GM19438 (cell line): ENCODE measurements around the gene SV2B.
A peak's percentile ranks its signal among the peaks of the same experiment; 100 is the strongest.

ENCODE experiments used
- ATAC-seq: cut with Tn5 transposase; IDR thresholded peaks from one replicate; pipeline ENCODE4 v1.9.1; 2021; ENCODE audit warnings: low read depth; ENCODE audit not compliant: unreplicated experiment

The SV2B gene

DNA sequence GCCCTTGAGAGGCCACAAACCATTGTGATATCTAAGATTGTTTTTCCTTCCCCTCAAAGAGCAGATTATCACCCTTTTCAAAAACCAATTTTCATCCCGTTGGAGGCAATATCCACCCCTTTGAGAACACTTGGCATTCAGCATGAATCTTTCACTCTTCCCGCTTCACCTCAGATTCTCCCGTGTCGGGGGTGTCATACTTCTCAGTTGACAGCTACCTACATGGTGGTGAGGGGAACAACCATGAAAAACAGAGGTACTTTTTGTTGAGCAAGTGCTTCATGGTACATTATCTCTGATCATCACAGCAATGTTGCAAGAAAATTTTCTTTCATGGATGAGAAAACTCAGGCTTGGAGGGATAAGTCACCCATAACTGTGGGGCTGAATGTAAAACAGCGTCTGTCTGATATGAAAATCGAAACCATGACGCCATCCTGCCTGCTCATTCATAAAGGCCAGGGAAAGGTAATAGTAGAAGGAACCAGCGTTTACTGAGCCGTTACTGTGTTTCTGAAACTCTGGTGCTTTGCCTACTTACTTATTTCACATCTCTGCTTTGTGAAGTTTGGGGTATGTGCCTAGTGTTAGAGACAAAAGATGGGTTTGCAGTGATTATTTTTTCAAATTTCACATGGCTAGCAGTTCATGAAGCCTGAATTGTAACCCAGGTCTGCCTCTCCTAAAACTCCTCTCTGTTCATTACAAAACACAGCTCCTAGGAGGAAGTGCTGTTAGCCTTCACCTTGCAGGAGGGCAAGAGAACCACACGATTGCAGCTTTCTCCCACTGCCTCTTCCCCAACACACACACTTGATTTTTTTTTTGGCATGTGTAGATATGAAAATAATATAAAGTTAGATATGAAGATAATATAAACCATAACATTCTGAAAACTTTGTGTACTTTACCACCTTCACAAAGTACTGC is 35.4 kb downstream of the SV2B start:
- peak; percentile 73 for ATAC-seq

DNA sequence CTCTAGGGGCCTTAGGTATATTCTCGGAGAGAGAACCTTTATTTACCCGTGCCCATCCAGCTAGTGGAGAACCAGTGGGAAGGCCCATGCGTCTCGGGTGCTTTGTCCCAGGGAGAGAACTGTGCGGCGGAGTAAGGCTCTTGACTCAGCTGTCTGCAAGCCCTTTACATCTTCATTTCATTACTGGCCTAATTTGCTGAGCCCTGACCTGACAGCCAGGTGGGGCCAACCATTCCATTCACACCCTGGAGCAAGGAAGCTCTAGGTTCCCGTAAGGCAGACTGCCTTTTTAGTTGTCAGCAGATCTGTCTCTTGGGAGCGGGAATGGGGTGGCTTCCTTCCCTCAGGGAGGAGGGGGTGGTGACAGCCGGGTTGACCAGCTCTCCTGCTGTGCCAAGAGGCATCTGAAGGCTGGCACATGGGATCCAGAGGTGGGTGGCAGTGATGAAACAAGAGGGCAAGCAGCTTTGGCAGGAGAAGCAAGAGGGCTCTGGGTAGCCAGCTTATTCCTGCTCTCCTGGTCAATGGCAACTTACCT is 36.4 kb downstream of the SV2B start:
- no peak for ATAC-seq

DNA sequence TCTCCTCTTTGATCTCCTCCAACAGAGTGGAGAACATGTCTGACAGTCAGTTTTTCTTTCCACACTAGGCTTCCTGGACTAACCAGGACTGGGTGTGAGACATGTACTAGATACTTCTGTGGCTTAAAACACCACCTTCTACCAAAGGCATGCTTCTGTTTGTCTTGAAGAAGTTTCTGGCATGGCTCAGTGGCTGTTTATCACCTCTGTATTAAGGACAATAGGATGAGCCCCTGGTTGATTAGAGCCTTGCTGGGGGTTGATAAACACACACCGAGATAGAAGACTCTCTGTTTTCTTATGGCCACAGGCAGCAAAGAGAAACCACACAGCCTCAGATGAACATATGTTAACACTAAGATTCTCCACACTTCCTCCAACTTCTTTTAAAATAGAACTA is 40.5 kb downstream of the SV2B start:
- ATAC-seq: no peak

DNA sequence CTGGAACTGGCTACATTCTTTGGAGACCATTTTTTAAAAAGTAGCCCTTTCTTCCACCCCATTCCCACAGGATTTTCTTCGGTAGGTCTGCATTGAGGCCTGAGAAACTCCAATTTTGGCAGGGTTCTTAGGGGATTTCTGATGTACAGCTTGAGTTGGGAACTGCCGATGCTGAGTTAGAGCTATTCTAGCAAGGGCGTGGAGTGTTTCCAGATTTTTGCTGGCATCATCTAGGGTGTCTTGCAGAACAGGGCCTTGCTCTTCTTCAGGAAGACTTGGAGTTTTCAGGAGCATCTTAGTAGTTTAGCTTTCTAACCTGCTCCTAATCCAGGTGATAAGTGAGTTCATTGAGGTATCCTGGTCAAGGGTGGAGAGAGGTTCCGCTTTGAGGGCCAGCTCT is 41.0 kb downstream of the SV2B start:
- no peak for ATAC-seq

DNA sequence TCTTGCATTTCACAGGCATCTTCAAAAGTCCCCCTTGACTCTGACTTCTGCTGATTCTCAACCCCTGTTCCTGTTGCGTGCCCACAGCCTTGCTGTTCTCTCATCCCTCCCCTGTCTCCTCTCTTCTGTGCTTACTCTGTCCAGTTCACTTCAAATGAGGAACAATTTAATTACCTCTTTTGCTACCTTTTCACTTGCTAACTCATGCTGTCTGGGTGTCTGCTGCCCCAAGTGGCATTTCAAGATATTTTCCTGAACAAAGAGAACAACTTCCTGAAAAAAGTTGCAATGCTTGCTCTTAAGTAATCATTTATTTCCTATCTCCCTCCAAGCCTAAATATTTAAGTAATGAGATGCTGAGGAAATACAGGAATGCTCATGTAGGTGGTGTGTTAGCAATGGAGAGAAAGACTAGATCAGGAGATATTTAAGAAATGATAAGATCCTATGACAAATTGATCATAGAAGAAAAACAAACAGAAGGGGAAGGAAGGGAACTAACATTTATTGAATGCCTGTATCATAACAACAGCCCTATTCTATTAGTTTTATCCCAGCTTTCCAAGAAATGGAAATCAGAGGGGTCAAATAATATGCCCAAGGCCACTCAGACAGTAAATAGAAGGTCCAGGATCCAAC is 42.2 kb downstream of the SV2B start:
- ATAC-seq: no peak

DNA sequence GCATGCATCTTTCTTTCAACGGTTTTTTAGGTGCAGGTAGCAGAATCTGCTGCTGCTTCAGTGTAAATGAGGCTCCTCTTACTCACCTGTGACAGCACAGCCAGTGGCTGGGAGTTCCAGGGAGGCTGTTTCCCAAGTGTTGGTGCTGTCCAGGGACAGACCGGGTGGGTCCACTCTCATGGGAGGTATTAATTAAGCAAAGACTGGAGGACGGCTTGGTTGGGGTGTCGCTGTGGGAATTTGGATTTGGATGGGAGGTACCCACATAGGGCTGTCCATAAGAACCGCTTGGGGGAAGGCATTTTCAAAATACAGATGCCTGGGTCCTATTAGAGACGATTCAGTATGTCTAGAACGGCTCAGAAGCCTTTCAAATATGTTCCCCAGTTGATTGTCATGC is 42.9 kb downstream of the SV2B start:
- ATAC-seq: no peak

DNA sequence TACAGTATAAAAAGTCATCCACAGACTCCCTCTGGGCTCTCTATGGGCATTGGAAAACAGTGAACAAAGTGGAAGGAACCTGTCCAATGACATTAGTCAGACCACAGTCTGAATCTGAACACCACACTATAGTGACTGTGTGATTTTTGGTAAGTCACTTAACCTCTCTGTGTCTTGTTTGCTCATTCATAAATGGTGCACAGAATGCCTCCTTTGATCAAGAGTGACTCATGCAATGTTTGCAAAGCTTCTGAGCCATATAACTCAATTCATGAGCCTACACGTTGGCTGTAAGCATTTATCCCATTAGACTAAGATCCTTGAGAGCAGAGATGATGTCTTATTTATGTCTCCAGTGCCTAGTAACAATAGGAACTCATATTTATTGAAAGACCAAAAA is 46.7 kb downstream of the SV2B start:
- ATAC-seq: no peak

DNA sequence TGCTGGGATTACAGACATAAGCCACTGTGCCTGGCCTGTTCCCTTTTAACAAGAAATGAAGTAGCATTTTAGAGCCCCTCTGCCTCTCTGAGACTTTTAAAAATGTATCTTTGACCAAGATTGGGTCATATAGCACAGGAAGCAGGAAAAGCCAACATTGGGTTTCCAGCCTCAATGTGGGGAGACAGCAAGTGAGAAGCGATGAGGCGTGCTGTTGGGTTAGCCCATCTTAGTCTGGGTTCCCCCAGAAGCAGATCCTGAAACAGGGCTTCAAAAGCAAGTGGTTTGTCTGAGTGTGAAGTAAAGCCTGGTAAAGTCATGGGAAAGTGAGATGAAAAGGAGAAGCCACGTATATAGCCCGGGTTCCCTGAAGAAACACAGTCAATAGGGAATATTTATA is 48.2 kb downstream of the SV2B start:
- ATAC-seq: no peak

DNA sequence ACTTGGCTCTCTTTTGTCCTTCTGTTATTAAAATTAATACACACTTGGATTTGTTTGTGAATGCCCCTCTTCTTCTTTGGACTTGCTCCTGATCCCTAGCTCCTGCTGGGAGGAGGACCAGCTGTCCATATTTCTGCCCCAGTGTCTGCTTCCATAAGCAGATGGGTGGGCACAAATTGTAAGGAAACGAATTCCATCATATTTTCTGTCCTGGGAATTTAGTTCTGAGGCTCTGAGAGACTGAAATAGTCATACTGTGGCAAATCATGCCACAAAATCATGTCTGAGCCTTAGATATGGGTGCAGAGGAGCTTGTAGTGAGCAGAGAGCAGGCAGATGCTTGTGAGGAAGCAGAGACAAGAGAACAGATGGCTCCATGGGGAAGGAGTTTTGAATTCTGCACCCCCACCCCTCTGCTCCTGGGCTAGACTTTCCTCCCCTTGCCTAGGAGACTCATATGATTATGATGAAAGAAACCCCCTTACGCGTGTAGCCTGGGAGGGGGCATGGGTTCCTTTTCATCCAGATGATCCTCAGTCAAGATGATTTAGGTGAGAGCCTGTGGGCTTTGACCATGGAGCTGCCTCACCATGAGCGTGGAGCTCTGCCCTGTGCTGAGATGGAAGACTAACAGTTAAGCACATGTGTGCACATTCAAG is 50.6 kb downstream of the SV2B start:
- ATAC-seq: no peak

DNA sequence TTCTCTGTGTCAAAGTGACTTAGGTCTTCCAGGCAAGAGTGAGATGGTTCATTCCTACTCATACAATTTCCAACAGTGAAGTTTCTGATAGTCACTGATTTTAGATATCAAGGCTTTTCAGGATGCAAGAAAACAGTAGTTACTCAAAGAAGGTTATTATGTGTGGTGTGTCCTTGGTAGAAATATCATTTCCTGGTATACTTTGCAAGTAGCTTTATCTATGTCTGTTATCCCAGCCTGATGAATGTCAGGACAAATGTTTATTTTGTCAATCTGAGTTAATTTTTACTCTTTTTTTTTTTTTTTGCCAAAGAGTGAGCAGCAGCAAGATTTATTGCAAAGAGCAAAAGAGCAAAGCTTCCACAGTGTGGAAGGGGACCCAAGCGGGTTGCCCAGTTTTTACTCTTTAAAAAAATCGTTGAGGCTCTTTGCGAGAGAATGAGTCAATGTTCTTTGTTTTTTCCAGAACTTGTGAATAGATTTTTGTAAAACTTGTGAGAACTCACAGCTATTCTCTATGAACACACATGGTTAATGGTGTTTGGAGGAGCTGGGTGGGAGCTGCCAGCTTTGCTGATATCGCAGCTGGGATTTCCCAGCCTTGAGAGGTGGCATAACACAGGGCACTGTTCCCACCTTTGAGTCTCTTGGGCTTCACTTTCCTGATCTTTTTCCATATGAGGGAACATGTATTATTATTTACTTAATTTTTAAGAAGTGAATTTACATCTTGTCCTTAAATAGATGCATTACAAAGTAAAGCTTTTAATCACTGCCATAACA is 51.9 kb downstream of the SV2B start:
- no peak for ATAC-seq

DNA sequence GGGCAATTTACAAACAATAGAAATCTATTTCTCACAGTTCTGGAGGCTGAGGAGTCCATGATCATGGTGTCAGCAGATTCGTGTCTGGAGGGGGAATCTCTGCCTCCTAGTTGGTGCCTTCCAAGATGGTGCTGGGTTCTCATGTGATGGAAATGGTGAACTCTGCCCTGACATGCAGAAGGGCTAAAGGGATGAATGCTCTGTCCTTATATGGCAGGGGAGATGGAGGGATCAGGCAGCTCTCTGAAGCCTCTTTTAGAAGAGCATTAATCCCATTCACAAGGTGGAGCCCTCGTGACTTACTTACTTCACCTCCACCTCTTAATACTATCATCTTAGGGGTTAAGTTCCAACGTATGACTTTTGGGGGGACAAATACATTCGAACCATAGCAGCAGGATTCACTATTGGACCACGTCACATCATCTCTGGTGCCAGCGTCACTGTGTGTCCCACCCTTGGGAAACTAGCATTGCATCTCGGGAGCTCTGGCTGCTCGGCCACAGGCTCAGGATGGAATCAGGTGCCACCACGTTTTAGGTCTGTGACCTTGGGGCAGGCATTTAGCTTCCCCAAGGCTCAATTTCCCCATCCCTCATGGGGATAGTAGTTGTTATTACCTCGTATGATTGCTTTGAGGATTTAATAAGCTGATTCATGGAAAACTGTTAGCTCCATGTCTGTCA is 53.0 kb downstream of the SV2B start:
- no peak for ATAC-seq

DNA sequence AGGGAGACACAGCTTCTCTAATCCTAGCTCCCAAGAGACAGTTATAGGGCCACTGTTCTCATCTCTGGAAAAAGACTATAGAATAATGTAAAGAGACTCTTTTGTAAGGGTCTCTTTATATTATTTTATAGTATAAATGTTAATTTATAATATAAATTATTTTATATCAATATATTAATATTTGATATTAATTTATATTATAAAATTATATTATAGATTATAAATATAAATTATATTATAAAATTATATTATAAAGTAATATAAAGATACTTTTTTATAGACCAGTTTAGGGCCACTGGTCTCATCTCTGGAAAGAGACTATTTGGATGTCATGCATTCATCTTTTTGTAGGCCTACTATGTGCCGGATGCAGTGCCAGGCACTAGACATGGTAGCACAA is 53.9 kb downstream of the SV2B start:
- ATAC-seq: no peak

DNA sequence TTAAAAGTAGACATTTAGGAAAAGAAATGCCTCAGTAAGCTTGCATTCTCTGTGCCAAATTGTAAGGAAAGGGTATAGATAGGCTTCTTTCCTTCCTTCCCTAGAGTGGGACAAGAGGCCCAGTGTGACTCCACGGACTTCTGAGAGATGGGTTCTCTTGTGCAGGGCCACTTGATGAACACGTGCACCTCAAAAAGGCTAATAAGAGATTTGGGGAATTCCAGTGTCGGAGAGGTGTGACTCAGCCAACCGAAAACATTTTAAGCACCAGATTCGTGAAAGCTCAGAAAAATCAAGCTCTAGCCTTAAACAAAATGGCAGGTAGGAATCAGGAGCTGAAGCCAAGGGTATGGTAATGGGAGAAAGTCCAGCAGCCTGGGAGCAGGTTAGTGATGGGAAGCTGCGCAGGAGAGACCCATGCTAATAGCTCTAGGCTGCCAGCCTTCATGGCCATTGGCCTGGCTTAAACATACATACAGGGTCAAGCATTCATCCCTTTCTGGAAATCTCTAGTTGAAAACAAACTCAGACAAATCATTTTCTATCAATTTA is 56.2 kb downstream of the SV2B start:
- no peak for ATAC-seq

DNA sequence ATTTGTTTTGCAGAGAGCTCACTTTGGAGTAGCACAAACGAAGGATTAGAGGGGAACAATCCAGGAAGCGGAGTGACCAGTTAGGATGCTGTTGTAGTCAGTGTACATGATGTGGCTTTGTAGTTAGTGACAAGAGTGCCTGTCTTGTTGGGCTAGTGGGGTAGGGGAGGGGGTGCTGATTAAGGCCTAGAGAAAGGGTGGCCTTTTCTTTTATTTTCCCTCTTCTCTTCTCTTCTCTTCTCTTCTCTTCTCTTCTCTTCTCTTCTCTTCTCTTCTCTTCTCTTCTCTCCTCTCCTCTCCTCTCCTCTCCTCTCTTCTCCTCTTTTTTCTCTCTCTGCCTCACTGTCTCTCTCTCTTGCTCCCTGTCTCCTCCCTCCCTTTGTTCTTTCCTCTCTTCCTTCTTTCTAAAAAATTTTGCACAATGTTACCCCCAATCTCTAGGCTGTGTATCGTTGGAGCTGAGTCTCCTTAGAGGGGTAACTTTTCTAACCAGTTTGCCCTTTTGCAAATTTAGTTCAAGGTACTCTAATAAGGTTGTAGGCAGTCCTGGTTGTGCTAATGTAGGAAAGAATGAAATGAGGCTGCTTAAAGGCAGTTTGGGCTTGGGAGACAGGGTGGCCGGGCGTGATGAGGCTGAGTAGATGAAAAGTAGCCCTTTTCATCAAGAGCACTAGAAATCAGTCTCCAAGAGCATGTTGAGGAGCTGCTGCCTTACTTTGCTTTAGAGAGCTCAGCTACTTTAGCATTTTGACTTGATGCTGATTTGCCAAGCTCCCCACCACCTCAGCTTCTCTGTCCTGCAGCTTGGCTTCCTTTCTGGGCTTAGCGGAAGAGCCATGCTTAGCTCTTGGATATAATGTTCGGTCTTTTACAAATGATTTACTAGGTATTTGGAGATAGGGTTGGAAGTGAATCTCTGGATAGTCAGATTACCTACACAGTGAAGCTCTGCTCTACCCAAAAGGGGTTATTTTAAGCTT is 58.6 kb downstream of the SV2B start:
- ATAC-seq: no peak

DNA sequence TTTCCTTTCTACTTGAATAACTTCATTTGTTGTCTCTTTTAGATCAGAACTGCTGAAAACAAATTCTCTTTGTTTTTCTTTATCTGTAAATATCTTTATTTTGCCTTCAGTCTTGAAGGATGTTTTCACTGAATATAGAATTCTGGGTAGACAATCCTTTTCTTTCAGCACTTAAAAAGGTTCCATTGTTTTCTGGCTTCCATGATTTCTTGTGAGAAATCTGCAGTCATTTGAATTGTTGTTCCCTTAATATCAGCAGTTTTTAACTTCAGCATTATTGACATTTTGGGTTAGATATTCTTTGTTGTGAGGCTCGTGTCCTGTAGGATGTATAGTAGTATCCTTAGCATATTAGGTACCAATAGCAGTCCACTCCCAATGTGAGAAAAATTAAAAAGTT is 65.8 kb downstream of the SV2B start:
- ATAC-seq: no peak

DNA sequence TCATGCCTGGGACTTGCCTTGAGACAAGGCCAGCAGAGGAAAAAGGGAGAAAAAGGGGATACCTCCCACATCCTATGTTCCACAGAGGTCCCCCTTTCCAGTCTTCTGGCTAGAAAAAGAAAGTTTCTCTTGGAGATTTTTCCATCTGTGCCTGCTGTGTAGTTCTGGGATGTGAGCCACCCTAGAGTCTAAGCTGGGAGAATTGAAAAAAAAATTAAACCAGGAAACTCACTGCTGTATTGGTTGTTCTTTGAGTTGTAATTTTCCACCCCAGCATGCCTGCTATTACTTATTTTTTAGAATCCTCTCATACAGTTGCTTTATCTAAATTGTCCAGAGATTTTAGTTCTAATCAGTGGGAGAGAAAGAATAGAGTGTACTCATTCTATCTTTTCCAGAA is 68.4 kb downstream of the SV2B start:
- no peak for ATAC-seq

DNA sequence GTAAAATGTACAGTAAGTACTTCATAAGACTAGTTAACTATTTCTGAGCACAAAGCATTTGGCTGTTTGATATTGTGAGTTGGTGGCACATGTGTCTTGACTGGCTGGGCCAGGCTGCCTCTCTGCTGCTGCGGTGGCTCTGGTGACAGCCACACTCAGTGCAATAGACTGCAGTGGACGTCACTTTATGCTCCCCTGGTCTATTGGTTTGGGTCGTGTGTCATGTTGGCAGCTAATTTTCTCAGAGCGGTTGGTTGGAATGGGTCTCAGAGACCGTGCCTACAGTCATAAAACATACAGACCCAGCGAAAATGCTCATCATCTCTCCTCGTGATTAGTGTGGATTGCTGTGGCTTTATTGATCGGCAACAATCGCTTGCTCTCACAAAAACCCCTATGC is 71.3 kb downstream of the SV2B start:
- no peak for ATAC-seq

DNA sequence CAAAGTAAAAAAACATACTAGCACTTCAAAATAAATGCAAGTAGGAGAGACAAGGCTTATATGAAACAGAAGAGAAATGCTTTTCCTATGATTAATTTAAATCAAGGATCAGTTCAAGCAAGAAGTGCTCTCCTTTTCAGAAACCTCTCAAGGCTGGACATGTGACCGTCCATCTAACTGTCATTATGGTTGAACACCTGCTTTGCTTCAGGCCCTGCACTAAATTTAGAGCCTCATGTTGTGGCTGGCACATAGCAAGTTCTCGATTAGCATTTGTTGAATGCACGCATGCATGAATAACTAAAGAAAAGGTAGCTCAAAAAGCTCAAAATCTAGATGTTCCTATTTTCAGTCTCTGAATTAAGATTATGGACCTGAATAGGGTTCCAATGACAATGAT is 82.0 kb downstream of the SV2B start:
- no peak for ATAC-seq

DNA sequence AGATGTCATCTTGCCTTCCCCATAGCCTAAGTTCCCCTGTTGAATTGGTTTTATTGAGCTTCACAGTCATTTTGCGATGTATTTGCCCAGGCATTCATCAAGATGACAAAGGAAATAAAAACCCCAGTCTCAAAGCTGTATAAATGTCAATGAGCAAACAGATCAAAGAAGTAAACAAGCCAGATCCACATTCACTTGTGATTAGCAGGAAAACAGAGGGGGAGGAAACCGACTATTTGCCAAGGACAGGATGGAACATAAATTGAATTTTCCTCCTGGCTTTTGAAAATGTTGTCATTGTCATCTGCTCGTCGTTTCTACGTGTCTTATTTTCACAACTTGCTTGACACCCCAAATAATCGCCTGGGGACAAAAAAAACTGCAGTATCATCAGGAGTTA is 83.5 kb downstream of the SV2B start:
- no peak for ATAC-seq
